Measurements from ENCODE around the gene ALDH5A1.

GRCh38 chr6:24551139-24551538 is 56.4 kb downstream of the ALDH5A1 start:
- TF ChIP-seq, protein P1, sequence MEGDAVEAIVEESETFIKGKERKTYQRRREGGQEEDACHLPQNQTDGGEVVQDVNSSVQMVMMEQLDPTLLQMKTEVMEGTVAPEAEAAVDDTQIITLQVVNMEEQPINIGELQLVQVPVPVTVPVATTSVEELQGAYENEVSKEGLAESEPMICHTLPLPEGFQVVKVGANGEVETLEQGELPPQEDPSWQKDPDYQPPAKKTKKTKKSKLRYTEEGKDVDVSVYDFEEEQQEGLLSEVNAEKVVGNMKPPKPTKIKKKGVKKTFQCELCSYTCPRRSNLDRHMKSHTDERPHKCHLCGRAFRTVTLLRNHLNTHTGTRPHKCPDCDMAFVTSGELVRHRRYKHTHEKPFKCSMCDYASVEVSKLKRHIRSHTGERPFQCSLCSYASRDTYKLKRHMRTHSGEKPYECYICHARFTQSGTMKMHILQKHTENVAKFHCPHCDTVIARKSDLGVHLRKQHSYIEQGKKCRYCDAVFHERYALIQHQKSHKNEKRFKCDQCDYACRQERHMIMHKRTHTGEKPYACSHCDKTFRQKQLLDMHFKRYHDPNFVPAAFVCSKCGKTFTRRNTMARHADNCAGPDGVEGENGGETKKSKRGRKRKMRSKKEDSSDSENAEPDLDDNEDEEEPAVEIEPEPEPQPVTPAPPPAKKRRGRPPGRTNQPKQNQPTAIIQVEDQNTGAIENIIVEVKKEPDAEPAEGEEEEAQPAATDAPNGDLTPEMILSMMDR (conservative IDR thresholded peaks at IDR 0.05) = no peak
- no peak for TF ChIP-seq ZFX (IDR thresholded peaks at IDR 0.05)
